Measurements from ENCODE around the gene KRTAP9-7.

KRTAP9-7 gene

GRCh38 chr17:41284546-41284945 is 9.0 kb downstream of the KRTAP9-7 start:
- no peak overlapping the region for H3K4me3 ChIP-seq (ENCODE audit: control insufficient read depth, low read depth, low read length)
- no peak for TF ChIP-seq CTCF (IDR thresholded peaks at IDR 0.05; ENCODE audit: control insufficient read depth, insufficient read depth, low read depth, low read length, missing control alignments)
- no peak for DNase-seq (ENCODE audit: low read depth)

GRCh38 chr17:41287050-41287449 is 11.6 kb downstream of the KRTAP9-7 start:
- H3K4me3 ChIP-seq (ENCODE audit: control insufficient read depth, low read depth, low read length), result no peak overlapping the region
- TF ChIP-seq CTCF (IDR thresholded peaks at IDR 0.05; ENCODE audit: control insufficient read depth, insufficient read depth, low read depth, low read length, missing control alignments), result no peak

GRCh38 chr17:41294016-41294415 is 18.5 kb downstream of the KRTAP9-7 start:
- no peak overlapping the region for H3K4me3 ChIP-seq (ENCODE audit: control insufficient read depth, low read depth, low read length)
- TF ChIP-seq CTCF (IDR thresholded peaks at IDR 0.05; ENCODE audit: control insufficient read depth, insufficient read depth, low read depth, low read length, missing control alignments), result no peak
- DNase-seq (ENCODE audit: low read depth), result no peak

More at GRCh38 chr17:41287050-41287449, 11.6 kb downstream of the KRTAP9-7 start:
- no peak for DNase-seq (ENCODE audit: low read depth)

- H3K4me3 ChIP-seq (ENCODE audit: control insufficient read depth, low read depth, low read length), result no peak overlapping the region
- no peak for TF ChIP-seq CTCF (IDR thresholded peaks at IDR 0.05; ENCODE audit: control insufficient read depth, insufficient read depth, low read depth, low read length, missing control alignments)
- no peak for DNase-seq (ENCODE audit: low read depth)
Observed at GRCh38 chr17:41296846-41297245, 21.3 kb downstream of the KRTAP9-7 start.

GRCh38 chr17:41298458-41299135 is 23.1 kb downstream of the KRTAP9-7 start:
- DNase-seq (ENCODE audit: low read depth), result no peak
- TF ChIP-seq CTCF (IDR thresholded peaks at IDR 0.05; ENCODE audit: control insufficient read depth, insufficient read depth, low read depth, low read length, missing control alignments), result no peak
- H3K4me3 ChIP-seq (ENCODE audit: control insufficient read depth, low read depth, low read length), result no peak overlapping the region

GRCh38 chr17:41301204-41301790 is 25.8 kb downstream of the KRTAP9-7 start:
- no peak overlapping the region for H3K4me3 ChIP-seq (ENCODE audit: control insufficient read depth, low read depth, low read length)
- no peak for DNase-seq (ENCODE audit: low read depth)
- TF ChIP-seq CTCF (IDR thresholded peaks at IDR 0.05; ENCODE audit: control insufficient read depth, insufficient read depth, low read depth, low read length, missing control alignments), result no peak
